ENCODE data around the gene VPS36. TPM values are rescaled to one million over a fixed set of nuclear protein-coding genes. Genes with fewer than 3 reads are reported as not detected.

VPS36 gene
- total and polyA plus RNA-seq, 9 of the 15 experiments (the other 6 are each of a cell fraction or from before 2014, with no cell fraction given): 8.4 to 30.6 (median 23.7) TPM

DNA sequence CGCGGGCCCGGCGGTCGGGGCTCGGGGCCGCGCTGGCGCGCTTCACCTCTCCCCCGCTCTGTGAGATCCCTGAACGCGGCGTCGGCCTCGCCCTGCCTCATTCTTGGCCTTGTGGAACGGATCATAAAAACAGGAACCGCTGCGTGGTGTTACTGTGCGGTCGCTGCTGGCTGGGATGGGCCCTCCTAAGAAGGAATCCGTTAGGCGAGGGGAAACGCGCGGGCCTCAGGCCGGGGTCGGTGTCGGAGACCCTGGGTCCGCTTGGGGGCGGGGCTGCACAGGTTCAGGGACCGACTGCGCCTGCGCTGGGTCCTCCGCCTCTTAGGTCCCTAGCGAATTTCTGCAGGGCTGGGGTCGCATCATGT, 5.2 kb upstream of the VPS36 start:
- Histone ChIP-seq H3K27ac (ENCODE audit: extremely low read depth, low read depth, low read length) (peak overlapping the region; percentile 82), H3K27me3 (ENCODE audit: control insufficient read depth in 2 of 2, insufficient read depth in 2 of 2, low read length in 2 of 2) (no peaks in the 10 kb centered on the region), H4K20me1 (replicated peaks; ENCODE audit: control insufficient read depth, insufficient read depth, low read length) (no peaks in the 10 kb centered on the region), H3K79me2 (ENCODE audit: control insufficient read depth, insufficient read depth, low read length) (peaks cover 40% of the 10 kb centered on the region), H3K4me3 (peak overlapping the region; percentile 77), H3K9ac (ENCODE audit: insufficient read depth in 1 of 2, low read depth in 2 of 2, low read length in 2 of 2) (peak overlapping the region; percentile 91 to 92), H3K4me1 (replicated peaks in 1 of 2; ENCODE audit: control insufficient read depth in 2 of 2, insufficient read depth in 2 of 2, low read length in 2 of 2) (peaks cover 3 to 8% of the 10 kb centered on the region in 2 experiments; a peak in 3 of 5 replicates), H3K9me3 (replicated peaks; ENCODE audit: control insufficient read depth, insufficient read depth, low read depth, low read length) (no peaks in the 10 kb centered on the region; the same call in 1 of the 2 replicates), H3K9me1 (ENCODE audit: control insufficient read depth, insufficient read depth, low read length) (no peaks in the 10 kb centered on the region), H3K36me3 (ENCODE audit: control insufficient read depth, insufficient read depth, low read length) (peaks cover 34% of the 10 kb centered on the region), H2AFZ (ENCODE audit: low read depth, low read length) (peak overlapping the region; percentile 98), H3K4me2 (ENCODE audit: insufficient read depth, low read length) (peak overlapping the region; percentile 99)
- intact Hi-C loops (cut with micrococcal nuclease) (loop anchor here (10.0 kb wide), 3 partner anchors 199 to 461 kb away; partner anchors contain the start of genes NEK3 and SUGT1), in situ Hi-C loops (cut with MboI) (no loop called here)
- BruUV-seq (replicated peaks): no TSS peak
- ATAC-seq: peak; percentile 76
- ChIA-PET CTCF (ENCODE audit: low intra/inter-chr PET ratio) (no interaction called here), POLR2A (interaction anchor here (0.6 to 0.7 kb wide), 2 partner anchors 88 to 283 kb away, joined by 3 read pairs; no protein-coding TSS in a partner anchor)
- under 1% methylated on average over 22 of the region's 37 CpGs for WGBS (ENCODE audit: insufficient coverage, low coverage, missing lambda C conversion rate)
- FAIRE-seq: no peak
- DNase-seq (ENCODE audit: extremely low read depth in 1 of 4, low spot score in 3 of 4): peak; percentile 67 to 84 (median 74)
- TF ChIP-seq SMARCC2 (IDR thresholded peaks at IDR 0.05; ENCODE audit: low read depth) (no peak), HLTF (IDR thresholded peaks at IDR 0.05) (no peak), KLF16 (IDR thresholded peaks at IDR 0.05) (no peak), HDAC3 (IDR thresholded peaks at IDR 0.05; ENCODE audit: borderline replicate concordance, partially characterized antibody) (no peak), ZNF282 (CRISPR knock-in tag; IDR thresholded peaks at IDR 0.05) (no peak), BRD4 (IDR thresholded peaks at IDR 0.05) (no peak)
- TF ChIP-seq, protein P1, sequence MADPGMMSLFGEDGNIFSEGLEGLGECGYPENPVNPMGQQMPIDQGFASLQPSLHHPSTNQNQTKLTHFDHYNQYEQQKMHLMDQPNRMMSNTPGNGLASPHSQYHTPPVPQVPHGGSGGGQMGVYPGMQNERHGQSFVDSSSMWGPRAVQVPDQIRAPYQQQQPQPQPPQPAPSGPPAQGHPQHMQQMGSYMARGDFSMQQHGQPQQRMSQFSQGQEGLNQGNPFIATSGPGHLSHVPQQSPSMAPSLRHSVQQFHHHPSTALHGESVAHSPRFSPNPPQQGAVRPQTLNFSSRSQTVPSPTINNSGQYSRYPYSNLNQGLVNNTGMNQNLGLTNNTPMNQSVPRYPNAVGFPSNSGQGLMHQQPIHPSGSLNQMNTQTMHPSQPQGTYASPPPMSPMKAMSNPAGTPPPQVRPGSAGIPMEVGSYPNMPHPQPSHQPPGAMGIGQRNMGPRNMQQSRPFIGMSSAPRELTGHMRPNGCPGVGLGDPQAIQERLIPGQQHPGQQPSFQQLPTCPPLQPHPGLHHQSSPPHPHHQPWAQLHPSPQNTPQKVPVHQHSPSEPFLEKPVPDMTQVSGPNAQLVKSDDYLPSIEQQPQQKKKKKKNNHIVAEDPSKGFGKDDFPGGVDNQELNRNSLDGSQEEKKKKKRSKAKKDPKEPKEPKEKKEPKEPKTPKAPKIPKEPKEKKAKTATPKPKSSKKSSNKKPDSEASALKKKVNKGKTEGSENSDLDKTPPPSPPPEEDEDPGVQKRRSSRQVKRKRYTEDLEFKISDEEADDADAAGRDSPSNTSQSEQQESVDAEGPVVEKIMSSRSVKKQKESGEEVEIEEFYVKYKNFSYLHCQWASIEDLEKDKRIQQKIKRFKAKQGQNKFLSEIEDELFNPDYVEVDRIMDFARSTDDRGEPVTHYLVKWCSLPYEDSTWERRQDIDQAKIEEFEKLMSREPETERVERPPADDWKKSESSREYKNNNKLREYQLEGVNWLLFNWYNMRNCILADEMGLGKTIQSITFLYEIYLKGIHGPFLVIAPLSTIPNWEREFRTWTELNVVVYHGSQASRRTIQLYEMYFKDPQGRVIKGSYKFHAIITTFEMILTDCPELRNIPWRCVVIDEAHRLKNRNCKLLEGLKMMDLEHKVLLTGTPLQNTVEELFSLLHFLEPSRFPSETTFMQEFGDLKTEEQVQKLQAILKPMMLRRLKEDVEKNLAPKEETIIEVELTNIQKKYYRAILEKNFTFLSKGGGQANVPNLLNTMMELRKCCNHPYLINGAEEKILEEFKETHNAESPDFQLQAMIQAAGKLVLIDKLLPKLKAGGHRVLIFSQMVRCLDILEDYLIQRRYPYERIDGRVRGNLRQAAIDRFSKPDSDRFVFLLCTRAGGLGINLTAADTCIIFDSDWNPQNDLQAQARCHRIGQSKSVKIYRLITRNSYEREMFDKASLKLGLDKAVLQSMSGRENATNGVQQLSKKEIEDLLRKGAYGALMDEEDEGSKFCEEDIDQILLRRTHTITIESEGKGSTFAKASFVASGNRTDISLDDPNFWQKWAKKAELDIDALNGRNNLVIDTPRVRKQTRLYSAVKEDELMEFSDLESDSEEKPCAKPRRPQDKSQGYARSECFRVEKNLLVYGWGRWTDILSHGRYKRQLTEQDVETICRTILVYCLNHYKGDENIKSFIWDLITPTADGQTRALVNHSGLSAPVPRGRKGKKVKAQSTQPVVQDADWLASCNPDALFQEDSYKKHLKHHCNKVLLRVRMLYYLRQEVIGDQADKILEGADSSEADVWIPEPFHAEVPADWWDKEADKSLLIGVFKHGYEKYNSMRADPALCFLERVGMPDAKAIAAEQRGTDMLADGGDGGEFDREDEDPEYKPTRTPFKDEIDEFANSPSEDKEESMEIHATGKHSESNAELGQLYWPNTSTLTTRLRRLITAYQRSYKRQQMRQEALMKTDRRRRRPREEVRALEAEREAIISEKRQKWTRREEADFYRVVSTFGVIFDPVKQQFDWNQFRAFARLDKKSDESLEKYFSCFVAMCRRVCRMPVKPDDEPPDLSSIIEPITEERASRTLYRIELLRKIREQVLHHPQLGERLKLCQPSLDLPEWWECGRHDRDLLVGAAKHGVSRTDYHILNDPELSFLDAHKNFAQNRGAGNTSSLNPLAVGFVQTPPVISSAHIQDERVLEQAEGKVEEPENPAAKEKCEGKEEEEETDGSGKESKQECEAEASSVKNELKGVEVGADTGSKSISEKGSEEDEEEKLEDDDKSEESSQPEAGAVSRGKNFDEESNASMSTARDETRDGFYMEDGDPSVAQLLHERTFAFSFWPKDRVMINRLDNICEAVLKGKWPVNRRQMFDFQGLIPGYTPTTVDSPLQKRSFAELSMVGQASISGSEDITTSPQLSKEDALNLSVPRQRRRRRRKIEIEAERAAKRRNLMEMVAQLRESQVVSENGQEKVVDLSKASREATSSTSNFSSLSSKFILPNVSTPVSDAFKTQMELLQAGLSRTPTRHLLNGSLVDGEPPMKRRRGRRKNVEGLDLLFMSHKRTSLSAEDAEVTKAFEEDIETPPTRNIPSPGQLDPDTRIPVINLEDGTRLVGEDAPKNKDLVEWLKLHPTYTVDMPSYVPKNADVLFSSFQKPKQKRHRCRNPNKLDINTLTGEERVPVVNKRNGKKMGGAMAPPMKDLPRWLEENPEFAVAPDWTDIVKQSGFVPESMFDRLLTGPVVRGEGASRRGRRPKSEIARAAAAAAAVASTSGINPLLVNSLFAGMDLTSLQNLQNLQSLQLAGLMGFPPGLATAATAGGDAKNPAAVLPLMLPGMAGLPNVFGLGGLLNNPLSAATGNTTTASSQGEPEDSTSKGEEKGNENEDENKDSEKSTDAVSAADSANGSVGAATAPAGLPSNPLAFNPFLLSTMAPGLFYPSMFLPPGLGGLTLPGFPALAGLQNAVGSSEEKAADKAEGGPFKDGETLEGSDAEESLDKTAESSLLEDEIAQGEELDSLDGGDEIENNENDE (IDR thresholded peaks at IDR 0.05; ENCODE audit: low read depth, low read length): no peak
- TF ChIP-seq, protein P2, sequence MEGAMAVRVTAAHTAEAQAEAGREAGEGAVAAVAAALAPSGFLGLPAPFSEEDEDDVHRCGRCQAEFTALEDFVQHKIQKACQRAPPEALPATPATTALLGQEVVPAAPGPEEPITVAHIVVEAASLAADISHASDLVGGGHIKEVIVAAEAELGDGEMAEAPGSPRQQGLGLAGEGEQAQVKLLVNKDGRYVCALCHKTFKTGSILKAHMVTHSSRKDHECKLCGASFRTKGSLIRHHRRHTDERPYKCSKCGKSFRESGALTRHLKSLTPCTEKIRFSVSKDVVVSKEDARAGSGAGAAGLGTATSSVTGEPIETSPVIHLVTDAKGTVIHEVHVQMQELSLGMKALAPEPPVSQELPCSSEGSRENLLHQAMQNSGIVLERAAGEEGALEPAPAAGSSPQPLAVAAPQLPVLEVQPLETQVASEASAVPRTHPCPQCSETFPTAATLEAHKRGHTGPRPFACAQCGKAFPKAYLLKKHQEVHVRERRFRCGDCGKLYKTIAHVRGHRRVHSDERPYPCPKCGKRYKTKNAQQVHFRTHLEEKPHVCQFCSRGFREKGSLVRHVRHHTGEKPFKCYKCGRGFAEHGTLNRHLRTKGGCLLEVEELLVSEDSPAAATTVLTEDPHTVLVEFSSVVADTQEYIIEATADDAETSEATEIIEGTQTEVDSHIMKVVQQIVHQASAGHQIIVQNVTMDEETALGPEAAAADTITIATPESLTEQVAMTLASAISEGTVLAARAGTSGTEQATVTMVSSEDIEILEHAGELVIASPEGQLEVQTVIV (CRISPR knock-in tag; IDR thresholded peaks at IDR 0.05; ENCODE audit: borderline replicate concordance): no peak
